ENCODE measurements around the gene STEAP4.

STEAP4 gene

GRCh38 chr7:88306590-88307048 is at the start of gene STEAP4:
Gene STEAP4 (minus strand): TSS chr7:88306894. CDS start chr7:88284269, 22,625 bp downstream.
- DNase-seq (ENCODE audit: low read depth in 2 of 2): no peak

- no peak for DNase-seq (ENCODE audit: low read depth in 2 of 2)
Measured at GRCh38 chr7:88355011-88355410, 48.3 kb upstream of the STEAP4 start.

- no peak for DNase-seq (ENCODE audit: low read depth in 2 of 2)
Measured at GRCh38 chr7:88350118-88350517, 43.4 kb upstream of the STEAP4 start.

- no peak for DNase-seq (ENCODE audit: low read depth in 2 of 2)
Measured at GRCh38 chr7:88347517-88347916, 40.8 kb upstream of the STEAP4 start.

GRCh38 chr7:88347090-88347489 is 40.4 kb upstream of the STEAP4 start:
- DNase-seq (ENCODE audit: low read depth in 2 of 2): no peak

- DNase-seq (ENCODE audit: low read depth in 2 of 2): no peak
Measured at GRCh38 chr7:88346357-88346756, 39.7 kb upstream of the STEAP4 start.

GRCh38 chr7:88344956-88345832 is 38.5 kb upstream of the STEAP4 start:
- DNase-seq (ENCODE audit: low read depth in 2 of 2): no peak

GRCh38 chr7:88344271-88344670 is 37.6 kb upstream of the STEAP4 start:
- DNase-seq (ENCODE audit: low read depth in 2 of 2): no peak

- no peak for DNase-seq (ENCODE audit: low read depth in 2 of 2)
Measured at GRCh38 chr7:88339195-88339922, 32.7 kb upstream of the STEAP4 start.

- no peak for DNase-seq (ENCODE audit: low read depth in 2 of 2)
Measured at GRCh38 chr7:88338503-88338902, 31.8 kb upstream of the STEAP4 start.

- DNase-seq (ENCODE audit: low read depth in 2 of 2): no peak
Measured at GRCh38 chr7:88337572-88337971, 30.9 kb upstream of the STEAP4 start.

- no peak for DNase-seq (ENCODE audit: low read depth in 2 of 2)
Measured at GRCh38 chr7:88331322-88331721, 24.6 kb upstream of the STEAP4 start.

GRCh38 chr7:88329532-88330463 is 23.1 kb upstream of the STEAP4 start:
- no peak for DNase-seq (ENCODE audit: low read depth in 2 of 2)

- no peak for DNase-seq (ENCODE audit: low read depth in 2 of 2)
Measured at GRCh38 chr7:88328787-88329186, 22.1 kb upstream of the STEAP4 start.

GRCh38 chr7:88324699-88325098 is 18.0 kb upstream of the STEAP4 start:
- no peak for DNase-seq (ENCODE audit: low read depth in 2 of 2)

- DNase-seq (ENCODE audit: low read depth in 2 of 2): no peak
Measured at GRCh38 chr7:88322151-88322550, 15.5 kb upstream of the STEAP4 start.

- no peak for DNase-seq (ENCODE audit: low read depth in 2 of 2)
Measured at GRCh38 chr7:88321694-88322093, 15.0 kb upstream of the STEAP4 start.

- no peak for DNase-seq (ENCODE audit: low read depth in 2 of 2)
Measured at GRCh38 chr7:88318196-88318595, 11.5 kb upstream of the STEAP4 start.

- no peak for DNase-seq (ENCODE audit: low read depth in 2 of 2)
Measured at GRCh38 chr7:88317422-88317821, 10.7 kb upstream of the STEAP4 start.

GRCh38 chr7:88316456-88316855 is 9.8 kb upstream of the STEAP4 start:
- no peak for DNase-seq (ENCODE audit: low read depth in 2 of 2)

GRCh38 chr7:88315522-88315921 is 8.8 kb upstream of the STEAP4 start:
- DNase-seq (ENCODE audit: low read depth in 2 of 2): no peak

GRCh38 chr7:88314061-88314491 is 7.4 kb upstream of the STEAP4 start:
- DNase-seq (ENCODE audit: low read depth in 2 of 2): no peak

Data from stimulated activated CD4-positive, alpha-beta T cell treated with anti-CD3 and anti-CD28 coated beads, Interleukin-15, amount 100 ng/mL, for 48 hours (primary cell).